ENCODE results near the gene SMC4. TPM values are rescaled to one million over a fixed set of nuclear protein-coding genes. Genes with fewer than 3 reads are reported as not detected.

The SMC4 gene
- total RNA-seq, 1 donor from 2014 or later, result 90.6 TPM

- DNase-seq (ENCODE audit: low read depth), result no peak
- no peak for TF ChIP-seq CTCF (conservative IDR thresholded peaks at IDR 0.05; ENCODE audit: low read depth, low read length)
- no peak overlapping the region for H3K4me3 ChIP-seq (ENCODE audit: low read depth, low read length)
Observed at GRCh38 chr3:160370987-160371857, 28.2 kb upstream of the SMC4 start.

- no peak for DNase-seq (ENCODE audit: low read depth)
Observed at GRCh38 chr3:160372780-160373179, 26.7 kb upstream of the SMC4 start.

GRCh38 chr3:160373655-160374054, 25.8 kb upstream of the SMC4 start:
- no peak for TF ChIP-seq CTCF (conservative IDR thresholded peaks at IDR 0.05; ENCODE audit: low read depth, low read length)
- H3K4me3 ChIP-seq (ENCODE audit: low read depth, low read length), result no peak overlapping the region
- DNase-seq (ENCODE audit: low read depth), result no peak

More at GRCh38 chr3:160372780-160373179, 26.7 kb upstream of the SMC4 start:
- no peak for TF ChIP-seq CTCF (conservative IDR thresholded peaks at IDR 0.05; ENCODE audit: low read depth, low read length)
- H3K4me3 ChIP-seq (ENCODE audit: low read depth, low read length), result no peak overlapping the region

- H3K4me3 ChIP-seq (ENCODE audit: low read depth, low read length), result peak overlapping the region; percentile 13
- peak; percentile 40 for DNase-seq (ENCODE audit: low read depth)
- TF ChIP-seq CTCF (conservative IDR thresholded peaks at IDR 0.05; ENCODE audit: low read depth, low read length), result no peak
Observed at GRCh38 chr3:160374472-160374871, 25.0 kb upstream of the SMC4 start.

GRCh38 chr3:160374925-160375324, 24.5 kb upstream of the SMC4 start:
- no peak for TF ChIP-seq CTCF (conservative IDR thresholded peaks at IDR 0.05; ENCODE audit: low read depth, low read length)
- no peak for DNase-seq (ENCODE audit: low read depth)
- H3K4me3 ChIP-seq (ENCODE audit: low read depth, low read length), result no peak overlapping the region

GRCh38 chr3:160376681-160377080, 22.8 kb upstream of the SMC4 start:
- H3K4me3 ChIP-seq (ENCODE audit: low read depth, low read length), result no peak overlapping the region
- DNase-seq (ENCODE audit: low read depth), result no peak
- TF ChIP-seq CTCF (conservative IDR thresholded peaks at IDR 0.05; ENCODE audit: low read depth, low read length), result no peak

Data from epithelial cell of proximal tubule (primary cell).